Measurements from ENCODE around the gene NLGN1. TPM values are rescaled to one million over a fixed set of nuclear protein-coding genes. Genes with fewer than 3 reads are reported as not detected.

NLGN1 gene
- total RNA-seq, 1 experiment from 2014 or later: not detected

- no peak overlapping the region for H3K27ac ChIP-seq (ENCODE audit: low read depth, low read length)
- no peaks in the 10 kb centered on the region for H3K36me3 ChIP-seq (ENCODE audit: control insufficient read depth in 1 of 2, insufficient read depth in 2 of 2, low read length in 2 of 2)
- BruUV-seq (replicated peaks): no TSS peak
- no peak overlapping the region for H3K9ac ChIP-seq (ENCODE audit: low read length)
- H3K4me1 ChIP-seq (ENCODE audit: control insufficient read depth in 1 of 2, insufficient read depth in 2 of 2, low read length in 2 of 2): peaks cover 0 to 17% of the 10 kb centered on the region in 2 experiments; a peak in 2 of 4 replicates
- ATAC-seq (no peak), DNase-seq (ENCODE audit: low read depth, low spot score) (no peak)
- ChIA-PET RAD21 (ENCODE audit: low non-redundant PET in 1 of 2, low total read pairs in 2 of 2, uncharacterized antibody in 2 of 2, unreplicated experiment in 2 of 2) (no interaction called here), POLR2A (no interaction called here), CTCF (no interaction called here)
- no peaks in the 10 kb centered on the region for H3K27me3 ChIP-seq (ENCODE audit: insufficient read depth, low read length)
- intact Hi-C loops (cut with micrococcal nuclease): no loop called here
- H3K9me3 ChIP-seq (ENCODE audit: control insufficient read depth in 1 of 2, insufficient read depth in 1 of 2, low read depth in 1 of 2, low read length in 2 of 2): no peaks in the 10 kb centered on the region
- no peaks in the 10 kb centered on the region; the same call in 1 of the 2 replicates for H3K9me2 ChIP-seq (ENCODE audit: insufficient read depth)
- H2AFZ ChIP-seq (ENCODE audit: low read depth, low read length, poor library complexity, severe bottlenecking): no peak overlapping the region
- TF ChIP-seq ELF1 (IDR thresholded peaks at IDR 0.05; ENCODE audit: borderline replicate concordance, low read depth) (no peak), CEBPB (IDR thresholded peaks at IDR 0.05; ENCODE audit: low read depth) (no peak), FOSL1 (IDR thresholded peaks at IDR 0.05; ENCODE audit: low read depth) (no peak), JUND (IDR thresholded peaks at IDR 0.05) (no peak), ZNF274 (IDR thresholded peaks at IDR 0.05; ENCODE audit: low read depth, low read length) (no peak), SP1 (IDR thresholded peaks at IDR 0.05; ENCODE audit: low read depth) (no peak), YY1 (IDR thresholded peaks at IDR 0.05; ENCODE audit: extremely low read depth, insufficient replicate concordance, low read depth, low read length) (no peak), ATF3 (IDR thresholded peaks at IDR 0.05) (no peak), MAX (IDR thresholded peaks at IDR 0.05) (no peak), EGR1 (IDR thresholded peaks at IDR 0.05; ENCODE audit: low read depth) (no peak), CTCF (IDR thresholded peaks at IDR 0.05 in 2 of 3, conservative IDR thresholded peaks at IDR 0.05 in 1 of 3; ENCODE audit: borderline replicate concordance in 1 of 3, insufficient read depth in 1 of 3, low read depth in 2 of 3, low read length in 2 of 3) (no peak), RAD21 (IDR thresholded peaks at IDR 0.05; ENCODE audit: low read depth) (no peak), EZH2phosphoT487 (IDR thresholded peaks at IDR 0.05; ENCODE audit: borderline replicate concordance) (no peak), POLR2AphosphoS5 (IDR thresholded peaks at IDR 0.05; ENCODE audit: low read depth, low read length) (no peak), EZH2 (IDR thresholded peaks at IDR 0.05) (no peak), TCF7L2 (IDR thresholded peaks at IDR 0.05; ENCODE audit: borderline replicate concordance, extremely low read depth, insufficient read depth, insufficient read length) (no peak), SIN3A (IDR thresholded peaks at IDR 0.05; ENCODE audit: low read depth) (no peak)
- no peak overlapping the region for H3K4me2 ChIP-seq (ENCODE audit: low read length)
- H4K20me1 ChIP-seq (ENCODE audit: insufficient read depth): no peaks in the 10 kb centered on the region
- no peaks in the 10 kb centered on the region for H3K79me2 ChIP-seq (ENCODE audit: insufficient read depth, low read length)
- H3K4me3 ChIP-seq (replicated peaks in 1 of 2; ENCODE audit: low read depth in 1 of 2, low read length in 2 of 2): no peak overlapping the region
These were observed 933.7 kb downstream of the NLGN1 start for GRCh38 chr3:174331095-174331800.
